NCI-H2227 (cell line): ENCODE data around the gene LY6G6D.

Source experiments
- DNase-seq: peaks from one replicate; lab custom pipeline; 2025; ENCODE audit not compliant: unreplicated experiment; lab: John Stamatoyannopoulos, UW

Gene LY6G6D

GRCh38 chr6:31717499-31718222 lies 2.5 kb downstream of the LY6G6D start:
- peak; percentile 29 for DNase-seq

GRCh38 chr6:31718265-31718664 lies 3.1 kb downstream of the LY6G6D start:
- DNase-seq: no peak

DNA sequence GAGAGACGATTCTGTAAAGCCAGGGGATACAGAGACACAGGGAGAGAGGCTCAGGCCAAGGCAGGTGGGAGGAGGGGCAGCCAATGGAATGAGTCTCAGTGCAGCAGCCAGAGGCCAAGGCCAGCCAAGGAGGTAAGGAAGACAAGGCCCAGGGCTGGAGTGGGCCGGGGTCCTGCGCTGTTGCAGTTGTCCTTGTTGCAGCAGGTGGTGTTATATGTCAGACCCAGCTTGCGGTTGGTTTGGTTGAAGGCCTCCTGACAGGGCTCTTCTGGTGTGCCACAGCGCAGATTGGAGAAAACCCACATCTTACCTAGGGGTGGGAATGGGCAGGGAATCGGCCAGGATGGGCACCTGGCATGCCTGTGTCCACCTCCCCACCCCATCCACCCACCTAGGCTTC lies 3.9 kb downstream of the LY6G6D start:
- DNase-seq: no peak

DNA sequence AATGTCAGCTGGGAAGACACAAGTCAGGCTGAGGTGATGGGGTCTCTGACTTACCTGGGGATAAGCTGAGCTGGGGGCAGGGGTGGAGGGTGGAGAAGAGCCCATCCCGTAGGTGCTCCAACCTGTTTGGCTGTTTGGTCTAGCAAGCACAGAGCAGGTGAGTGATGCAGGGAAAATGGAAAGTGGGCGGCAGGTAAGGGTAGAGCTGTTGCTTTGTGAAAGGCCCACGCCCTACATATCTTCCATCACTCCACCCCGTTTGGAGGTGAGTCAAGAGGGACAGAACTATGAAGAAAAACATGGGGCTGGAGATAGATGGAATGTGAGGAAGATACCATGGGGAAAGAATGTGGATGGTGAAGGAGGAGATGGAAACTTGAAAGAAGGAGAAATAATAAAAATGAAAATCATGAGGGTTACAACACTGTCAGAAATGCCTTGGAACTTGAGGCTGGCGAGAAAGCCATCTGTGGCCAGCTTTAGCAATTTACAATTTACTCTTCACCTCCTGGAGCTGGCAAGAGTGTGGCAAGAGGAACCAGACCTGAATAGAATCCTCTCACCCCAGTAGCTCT lies 5.1 kb downstream of the LY6G6D start:
- no peak for DNase-seq

DNA sequence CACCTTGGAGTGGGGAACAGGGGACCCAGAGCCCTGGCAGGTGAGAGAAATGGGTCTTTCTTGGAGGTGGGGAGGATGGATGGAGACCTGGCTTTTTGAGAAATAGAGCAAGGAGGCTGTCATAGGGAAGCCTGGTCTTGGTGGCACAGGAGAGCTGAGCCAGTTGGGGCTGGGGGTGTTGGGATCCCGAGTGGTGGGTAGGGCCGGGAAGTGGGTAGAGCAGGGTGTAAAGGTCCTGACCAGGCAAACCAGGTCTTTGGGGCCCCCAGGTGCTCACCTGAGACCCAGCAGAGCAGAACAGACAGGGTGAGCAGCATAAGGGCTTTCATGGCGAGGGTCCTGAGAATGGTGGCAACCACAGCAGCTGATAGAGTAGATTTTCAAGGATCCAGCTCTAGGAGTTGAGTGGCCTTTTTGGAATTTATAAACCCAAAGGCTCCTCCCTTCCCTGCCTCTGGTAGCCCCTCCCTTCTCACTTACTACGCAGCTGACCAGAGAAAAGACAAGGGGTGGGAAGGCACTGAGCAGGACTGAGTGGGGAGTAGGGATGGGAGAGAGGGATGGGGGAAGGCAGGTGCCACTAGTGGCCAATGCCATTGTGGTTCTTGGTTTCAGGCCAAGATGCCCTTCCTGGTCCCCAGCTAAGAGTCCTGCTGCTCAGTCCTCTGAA lies 6.3 kb downstream of the LY6G6D start, which contains the start of gene LY6G6C:
TSS of gene LY6G6C (minus strand) at position 396 of the 670 bp plus-strand sequence. CDS start at position 329, 67 bp downstream.
- DNase-seq: no peak

- DNase-seq: no peak
These were observed 7.0 kb downstream of the LY6G6D start for GRCh38 chr6:31722173-31722572.

DNA sequence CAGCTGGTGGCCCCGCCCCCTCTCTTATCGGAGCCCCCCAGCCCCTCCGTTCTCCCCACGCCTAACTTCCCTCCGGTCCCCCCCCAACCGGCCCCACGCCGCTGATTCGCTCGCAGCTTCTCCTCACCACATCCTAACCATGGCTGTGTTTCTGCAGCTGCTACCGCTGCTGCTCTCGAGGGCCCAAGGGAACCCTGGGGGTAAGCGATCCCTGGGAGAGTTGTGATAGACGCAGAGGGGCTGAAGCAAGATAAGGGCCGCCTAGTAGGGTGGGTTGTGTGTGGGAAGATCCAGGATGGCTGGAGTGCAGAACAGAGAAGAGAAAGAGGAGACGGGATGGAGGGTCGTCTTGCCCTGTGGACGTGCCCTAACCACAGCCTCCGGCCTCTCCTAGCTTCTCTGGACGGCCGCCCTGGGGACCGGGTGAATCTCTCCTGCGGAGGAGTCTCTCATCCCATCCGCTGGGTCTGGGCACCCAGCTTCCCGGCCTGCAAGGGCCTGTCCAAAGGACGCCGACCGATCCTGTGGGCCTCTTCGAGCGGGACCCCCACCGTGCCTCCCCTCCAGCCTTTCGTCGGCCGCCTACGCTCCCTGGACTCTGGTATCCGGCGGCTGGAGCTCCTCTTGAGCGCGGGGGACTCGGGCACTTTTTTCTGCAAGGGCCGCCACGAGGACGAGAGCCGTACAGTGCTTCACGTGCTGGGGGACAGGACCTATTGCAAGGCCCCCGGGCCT lies 8.3 kb downstream of the LY6G6D start, which contains the start of gene MPIG6B:
TSS of gene MPIG6B (plus strand) at position 129 of the 735 bp plus-strand sequence. CDS start at position 140, 11 bp downstream.
- no peak for DNase-seq

DNA sequence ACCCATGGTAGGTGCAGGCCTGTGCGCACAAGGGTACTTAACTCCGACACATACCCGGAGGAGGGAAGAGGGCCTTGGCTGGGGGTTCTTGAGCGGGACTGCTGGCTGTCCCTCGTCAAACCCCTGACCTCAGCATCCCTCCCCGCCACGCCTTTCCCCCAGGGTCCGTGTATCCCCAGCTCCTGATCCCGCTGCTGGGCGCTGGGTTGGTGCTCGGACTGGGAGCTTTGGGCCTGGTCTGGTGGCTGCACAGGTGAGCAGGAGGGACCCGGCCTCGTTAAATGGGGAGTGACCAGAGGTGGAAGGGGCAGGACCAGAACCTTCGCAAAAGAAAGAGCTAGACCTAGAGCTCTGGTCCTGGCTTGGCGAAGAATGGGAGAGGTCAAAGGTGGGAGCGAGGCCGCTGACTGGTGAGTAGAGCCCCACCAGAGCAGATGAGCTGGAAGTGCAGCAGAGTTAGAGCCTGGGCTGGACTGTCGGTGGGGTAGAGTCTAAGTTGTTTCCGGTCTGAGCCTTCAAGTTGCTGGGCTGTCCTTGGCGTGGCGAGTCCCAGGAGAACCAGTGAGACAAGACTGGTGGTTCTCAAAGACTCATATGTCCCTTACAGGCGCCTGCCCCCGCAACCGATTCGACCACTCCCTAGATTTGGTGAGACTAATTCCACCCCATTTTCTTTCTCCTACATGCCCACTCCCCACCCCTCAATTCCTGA lies 9.0 kb downstream of the LY6G6D start:
- no peak for DNase-seq

GRCh38 chr6:31725502-31726350 lies 10.6 kb downstream of the LY6G6D start:
- no peak for DNase-seq

DNA sequence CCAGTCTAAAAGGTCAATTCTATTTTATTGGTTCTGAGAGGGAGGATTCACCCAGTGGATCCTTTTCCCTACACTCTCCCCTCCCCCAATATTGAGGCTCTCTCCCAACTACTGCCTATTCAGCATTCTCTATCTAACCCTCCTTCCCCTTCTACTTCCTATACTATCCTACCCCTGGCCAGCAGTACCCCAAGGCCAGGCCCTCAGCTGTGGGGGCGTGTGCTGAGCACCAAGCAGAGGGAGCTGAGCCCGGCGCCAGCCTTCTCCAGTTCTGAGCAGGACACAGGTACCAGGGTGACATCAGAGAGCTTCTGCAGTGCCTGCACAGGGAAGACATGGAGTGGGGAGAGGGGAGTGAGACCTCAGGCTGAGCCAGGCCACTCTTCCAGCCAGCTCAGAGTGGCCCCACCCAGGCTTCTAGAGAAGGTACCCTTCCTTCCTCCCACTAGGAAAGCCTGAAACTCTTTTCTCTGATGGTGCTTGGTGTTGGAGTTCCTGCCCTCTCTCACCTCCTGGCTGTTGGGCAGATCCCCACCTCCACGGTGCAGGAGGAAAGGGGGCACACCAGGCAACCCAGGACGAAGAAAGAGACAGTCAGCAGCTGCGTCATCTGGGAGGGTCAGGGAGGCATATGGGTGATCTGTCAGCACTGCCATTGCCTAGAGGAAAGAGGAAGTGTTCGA lies 12.0 kb downstream of the LY6G6D start:
- DNase-seq: no peak

DNA sequence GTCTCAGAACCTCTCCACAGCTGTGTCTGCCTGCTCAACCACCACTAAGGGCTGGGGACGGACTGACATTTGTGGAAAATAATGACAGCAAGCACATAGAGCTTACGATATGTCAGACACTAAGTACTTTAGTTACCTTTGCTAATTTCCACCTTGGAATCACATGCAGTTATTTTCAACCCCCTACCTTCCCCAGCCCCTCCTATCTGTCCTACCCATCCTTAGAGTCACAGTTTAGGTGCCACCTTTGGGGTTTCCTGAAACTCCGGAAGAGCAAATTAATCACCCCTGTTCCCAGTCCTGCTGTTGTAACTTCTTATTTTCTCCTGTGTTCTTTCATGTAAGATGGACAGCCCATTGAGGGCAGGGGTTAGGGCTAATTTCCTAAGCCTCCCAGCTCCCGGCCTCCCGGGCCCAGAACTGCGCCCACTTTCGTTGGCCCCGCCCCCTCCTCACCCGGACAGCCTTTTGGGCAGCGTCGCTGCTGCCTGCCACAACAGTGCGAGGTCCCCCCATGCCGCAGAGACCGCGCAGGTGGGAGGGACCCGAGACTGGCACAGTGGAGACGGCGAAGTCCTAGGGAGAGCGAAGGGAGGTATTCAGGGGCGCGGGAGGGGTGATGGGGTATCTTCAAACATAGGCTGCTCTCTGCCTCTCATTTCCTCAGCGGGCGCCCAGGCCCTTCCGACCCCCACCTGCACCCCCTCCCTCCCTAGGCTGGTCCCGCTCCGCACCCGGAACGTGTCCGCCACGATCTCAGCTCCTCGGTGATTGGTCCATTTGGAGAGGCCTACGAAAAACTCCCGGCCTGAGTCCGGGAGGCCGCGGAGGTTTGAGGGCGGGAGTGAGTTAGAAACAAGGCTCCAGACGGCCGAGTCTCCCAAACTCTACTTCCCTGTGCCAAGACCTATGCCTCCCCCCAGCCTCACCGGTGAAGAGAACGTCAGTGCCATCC lies 12.8 kb downstream of the LY6G6D start:
- DNase-seq: no peak

DNA sequence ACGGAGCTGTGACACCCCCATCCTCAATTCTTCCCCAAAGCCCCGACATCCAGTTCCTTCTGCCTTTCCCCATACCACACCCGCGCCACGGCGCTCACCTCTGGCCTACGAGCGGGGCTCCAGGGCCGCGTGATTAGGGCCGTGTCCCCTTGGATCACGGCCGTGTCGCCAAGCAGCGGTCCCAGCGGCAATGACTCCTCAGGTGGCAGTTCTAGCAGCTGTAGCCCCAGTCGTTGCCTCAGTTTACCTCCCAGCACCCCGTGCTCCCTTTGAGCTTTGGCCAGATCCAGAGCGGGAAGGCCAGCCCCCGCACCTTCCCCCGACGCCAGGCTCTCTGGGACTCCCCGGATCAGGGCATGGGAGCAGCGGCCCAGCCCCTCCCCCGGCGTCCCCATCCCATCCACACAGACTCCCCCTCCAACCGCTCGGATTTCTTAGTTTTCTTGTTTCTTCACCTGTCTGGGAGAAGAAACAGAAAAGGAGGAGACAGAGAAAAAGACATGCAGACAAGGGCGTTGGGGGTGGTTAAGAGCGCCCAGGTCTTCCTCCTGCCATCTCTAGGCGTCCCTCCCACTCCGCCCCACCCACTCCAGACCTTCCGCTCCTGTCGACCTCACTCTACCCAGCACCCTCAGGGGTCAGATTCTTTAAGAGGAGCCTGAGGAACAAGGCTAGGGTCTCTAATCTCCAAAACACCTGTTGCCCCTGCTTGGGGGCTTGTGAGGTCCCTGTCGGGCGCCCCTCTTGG lies 13.8 kb downstream of the LY6G6D start, which contains the start of gene DDAH2:
TSS of gene DDAH2 (minus strand) at position 533 of the 748 bp plus-strand sequence. CDS start at position 395, 138 bp downstream.
- no peak for DNase-seq

- peak; percentile 87 for DNase-seq
These were observed 14.4 kb downstream of the LY6G6D start for GRCh38 chr6:31729515-31729978.

GRCh38 chr6:31729979-31730630 lies 15.0 kb downstream of the LY6G6D start:
- peak; percentile 95 for DNase-seq

DNA sequence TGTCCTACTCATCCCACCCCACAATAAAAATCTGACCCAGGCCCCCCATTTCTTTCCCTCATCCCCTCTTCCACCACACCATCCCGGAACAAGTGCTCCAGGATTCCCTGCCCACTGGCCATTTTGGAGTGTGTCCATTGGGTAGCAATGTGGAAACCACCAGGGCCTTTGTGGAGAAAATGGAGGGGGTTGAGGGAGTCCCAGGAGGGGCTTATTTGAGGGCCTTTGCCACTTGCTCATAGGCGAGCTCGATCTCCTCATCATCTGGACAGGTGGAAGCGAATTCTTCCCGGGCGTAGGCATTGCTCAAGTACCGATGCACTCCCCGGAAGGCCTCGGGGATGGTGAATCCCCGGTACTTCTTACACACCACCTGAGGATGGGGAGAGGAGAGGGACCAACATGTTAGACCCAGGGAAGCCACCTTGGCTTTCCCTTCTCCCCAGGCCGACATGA lies 15.5 kb downstream of the LY6G6D start:
- no peak for DNase-seq

- no peak for DNase-seq
These were observed 16.9 kb downstream of the LY6G6D start for GRCh38 chr6:31732029-31732428.

DNA sequence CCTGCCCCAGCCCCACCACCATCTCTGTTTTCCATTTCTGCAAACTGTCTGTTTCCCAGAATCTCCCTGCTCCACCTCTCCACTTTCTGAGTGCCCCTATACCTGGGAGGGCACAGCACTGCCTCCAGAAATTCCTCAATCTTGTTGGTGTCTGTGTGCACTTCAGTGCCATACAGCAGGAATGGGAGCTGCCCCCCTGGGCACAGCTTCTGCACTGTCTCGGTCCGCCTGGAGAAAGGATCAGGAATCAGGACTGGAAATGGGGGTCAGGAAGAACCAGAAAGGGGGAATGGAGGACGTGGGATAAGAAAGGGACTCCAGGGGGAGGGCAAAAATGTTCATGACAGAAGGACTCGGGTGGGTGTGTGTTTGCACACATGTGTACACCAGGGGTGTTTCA lies 18.6 kb downstream of the LY6G6D start:
- DNase-seq: no peak
